KOPT-K1 (cell line): Measurements from ENCODE around the gene VTI1A.

Experiments used
- H3K27ac ChIP-seq: fragments of 200-600 bp; sonication (generic); 2 replicates; pipeline ENCODE4 v1.5.1; 2016; ENCODE audit warnings: antibody characterized with exemption, mild to moderate bottlenecking, low read depth, low read length; ENCODE audit not compliant: poor library complexity, severe bottlenecking
- H3K36me3 ChIP-seq: fragments of 200-600 bp; sonication (generic); 2 replicates; pipeline ENCODE4 v1.5.1; 2017; ENCODE audit warnings: antibody characterized with exemption, mild to moderate bottlenecking, low read length, moderate library complexity; ENCODE audit not compliant: insufficient read depth
- H3K9me3 ChIP-seq: fragments of 200-600 bp; sonication (generic); 2 replicates; pipeline ENCODE4 v1.5.1; 2017; ENCODE audit warnings: antibody characterized with exemption, low read length, mild to moderate bottlenecking; ENCODE audit not compliant: insufficient read depth, poor library complexity, severe bottlenecking

The VTI1A gene

DNA sequence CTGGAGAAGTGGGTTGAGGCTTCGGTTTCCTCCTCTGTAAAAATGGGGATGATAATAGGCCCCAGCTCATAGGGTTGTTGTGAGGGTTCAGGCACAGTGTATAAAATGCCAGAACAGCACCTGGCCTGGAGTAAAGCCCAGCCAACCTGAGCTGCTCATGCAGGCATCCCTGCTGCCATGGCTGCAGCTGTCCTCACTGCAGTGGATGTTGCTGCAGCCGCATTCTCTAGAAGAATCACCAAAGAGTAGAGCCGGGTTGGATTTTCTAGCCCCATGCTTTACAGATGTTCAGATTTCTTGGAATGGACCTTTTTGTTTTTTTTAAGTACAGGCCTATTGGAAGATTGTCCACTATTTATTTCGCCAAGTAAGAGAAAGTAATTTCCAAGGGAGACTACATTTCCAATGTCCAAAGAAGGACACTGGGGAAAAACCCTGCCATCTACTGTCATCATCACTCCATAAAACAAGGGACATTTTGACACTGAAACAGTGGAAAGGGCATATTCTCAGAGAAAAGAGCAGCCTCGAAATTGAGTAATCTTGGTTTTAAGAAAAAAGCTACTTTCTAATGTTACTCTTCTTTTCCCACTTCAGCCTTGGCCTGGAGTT, 355.5 kb downstream of the VTI1A start:
- no peaks in the 10 kb centered on the region for H3K36me3 ChIP-seq
- no peak overlapping the region for H3K27ac ChIP-seq
- H3K9me3 ChIP-seq = no peaks in the 10 kb centered on the region

DNA sequence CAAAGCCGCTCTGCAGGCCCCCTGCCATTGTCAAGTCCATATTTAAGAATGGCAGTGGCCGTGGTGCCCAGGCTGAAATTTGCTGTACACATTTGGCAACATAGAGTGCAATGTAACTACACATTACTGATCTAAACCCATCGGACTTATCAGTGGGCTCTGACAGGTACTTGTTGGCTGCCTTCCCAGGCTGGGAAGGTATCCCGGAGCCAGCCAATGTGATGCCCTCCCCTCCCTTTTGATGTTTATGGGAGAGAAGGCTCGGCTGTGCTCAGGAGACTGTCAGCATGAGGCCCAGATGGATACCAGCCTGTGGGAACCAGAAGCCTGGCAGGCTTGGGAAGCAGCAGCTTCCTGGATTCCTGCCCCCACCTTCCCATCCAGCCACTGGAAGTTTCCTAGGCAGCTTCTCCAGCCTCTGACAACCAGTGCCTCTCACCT, 357.0 kb downstream of the VTI1A start:
- no peak overlapping the region for H3K27ac ChIP-seq
- no peaks in the 10 kb centered on the region for H3K36me3 ChIP-seq
- no peaks in the 10 kb centered on the region for H3K9me3 ChIP-seq

DNA sequence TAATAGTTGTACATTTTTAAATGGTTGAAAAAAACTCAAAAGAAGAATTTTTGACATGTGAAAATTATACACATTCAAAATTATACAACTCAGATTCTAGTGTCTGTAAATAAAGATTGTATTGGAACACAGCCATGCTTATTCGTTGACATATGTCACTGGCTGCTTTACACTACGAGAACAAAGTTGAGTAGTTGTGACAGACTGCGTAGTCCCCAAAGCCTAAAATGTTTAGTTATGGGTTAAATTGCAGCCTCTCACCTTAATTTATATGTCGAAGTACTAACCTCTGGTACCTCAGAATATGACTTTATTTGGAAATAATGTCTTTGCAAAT, 358.2 kb downstream of the VTI1A start:
- Histone ChIP-seq H3K27ac (no peak overlapping the region), H3K36me3 (no peaks in the 10 kb centered on the region), H3K9me3 (no peaks in the 10 kb centered on the region)

DNA sequence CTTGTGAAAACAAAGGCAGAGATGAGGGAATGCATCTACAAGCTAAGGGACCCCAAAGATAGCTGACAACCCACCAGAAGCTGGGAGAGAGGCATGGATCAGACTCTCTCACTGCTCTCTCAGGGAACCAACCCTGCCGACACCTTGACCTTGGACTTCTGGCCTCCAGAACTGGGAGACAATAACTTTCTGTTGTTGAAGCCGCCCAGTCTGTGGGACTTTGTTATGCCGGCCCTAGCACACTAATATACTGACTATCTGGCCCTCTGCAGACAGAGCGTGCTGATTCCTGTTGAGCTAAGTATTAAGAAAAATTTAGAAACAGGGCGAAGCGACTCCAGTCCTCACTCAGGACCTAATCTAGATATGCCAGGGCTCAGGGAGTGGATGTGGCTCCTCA, 358.7 kb downstream of the VTI1A start:
- no peaks in the 10 kb centered on the region for H3K36me3 ChIP-seq
- no peak overlapping the region for H3K27ac ChIP-seq
- H3K9me3 ChIP-seq = no peaks in the 10 kb centered on the region

DNA sequence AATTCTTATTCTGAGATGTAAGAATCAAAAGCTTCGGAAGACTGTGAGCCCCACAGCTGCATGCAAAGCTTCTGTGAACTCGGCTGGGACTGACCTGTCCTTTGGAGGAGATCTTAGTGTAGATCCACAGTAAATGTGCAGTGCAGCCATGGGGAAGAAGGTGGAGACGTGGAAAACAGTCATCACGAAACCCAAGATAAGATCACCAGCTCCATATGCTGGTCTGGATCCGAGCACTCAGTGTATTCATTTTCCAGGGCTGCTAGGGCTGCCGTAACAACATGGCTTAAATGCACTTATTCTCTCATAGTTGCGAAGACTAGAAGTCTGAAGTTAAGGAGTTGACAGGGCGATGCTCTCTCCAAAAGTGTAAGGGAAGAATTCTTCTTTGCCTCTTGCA, 360.0 kb downstream of the VTI1A start:
- Histone ChIP-seq H3K9me3 (no peaks in the 10 kb centered on the region), H3K36me3 (no peaks in the 10 kb centered on the region), H3K27ac (no peak overlapping the region)

DNA sequence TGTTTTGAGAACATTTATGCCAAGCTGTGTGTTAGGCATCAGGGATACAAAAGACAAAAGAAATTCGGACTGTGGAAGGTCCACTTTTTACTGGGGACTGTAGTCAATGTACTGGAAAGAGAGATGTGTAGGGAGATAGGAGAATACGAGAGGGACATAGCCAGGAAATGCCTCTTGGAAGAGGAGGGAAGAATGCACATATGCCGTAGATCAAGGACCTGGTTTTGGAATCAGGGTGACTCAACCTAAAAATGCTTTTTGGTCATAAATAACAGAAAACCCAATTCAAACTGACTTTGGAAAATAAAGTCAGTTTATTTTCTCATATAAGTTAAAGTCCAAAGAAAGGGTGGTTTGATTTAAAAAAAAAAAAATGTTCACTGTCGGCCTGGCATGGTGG, 362.7 kb downstream of the VTI1A start:
- Histone ChIP-seq H3K36me3 (no peaks in the 10 kb centered on the region), H3K27ac (no peak overlapping the region), H3K9me3 (no peaks in the 10 kb centered on the region)

DNA sequence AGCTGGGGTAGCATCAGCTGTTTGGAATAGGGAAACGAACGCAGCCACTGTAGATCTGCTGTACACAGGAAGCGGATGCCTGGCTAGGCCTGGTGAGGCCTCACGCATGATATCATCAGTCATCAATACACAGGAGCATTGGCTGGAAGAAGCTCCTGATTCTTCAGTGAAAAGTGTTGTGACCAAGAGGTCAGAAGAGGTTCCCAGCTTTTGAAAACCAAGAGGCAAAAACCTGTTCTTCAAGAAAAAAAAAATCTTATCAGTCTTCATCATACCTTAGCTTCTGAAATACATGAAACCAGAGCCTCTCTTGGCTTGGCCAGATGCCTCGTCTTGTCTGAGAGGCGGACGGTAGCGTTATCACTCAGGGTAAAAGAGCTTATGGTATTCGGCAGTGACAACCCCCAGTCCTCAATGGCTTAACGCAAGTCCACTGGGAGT, 363.7 kb downstream of the VTI1A start:
- Histone ChIP-seq H3K9me3 (no peaks in the 10 kb centered on the region), H3K36me3 (peaks cover 8% of the 10 kb centered on the region; the same call in 1 of the 2 replicates), H3K27ac (no peak overlapping the region)

DNA sequence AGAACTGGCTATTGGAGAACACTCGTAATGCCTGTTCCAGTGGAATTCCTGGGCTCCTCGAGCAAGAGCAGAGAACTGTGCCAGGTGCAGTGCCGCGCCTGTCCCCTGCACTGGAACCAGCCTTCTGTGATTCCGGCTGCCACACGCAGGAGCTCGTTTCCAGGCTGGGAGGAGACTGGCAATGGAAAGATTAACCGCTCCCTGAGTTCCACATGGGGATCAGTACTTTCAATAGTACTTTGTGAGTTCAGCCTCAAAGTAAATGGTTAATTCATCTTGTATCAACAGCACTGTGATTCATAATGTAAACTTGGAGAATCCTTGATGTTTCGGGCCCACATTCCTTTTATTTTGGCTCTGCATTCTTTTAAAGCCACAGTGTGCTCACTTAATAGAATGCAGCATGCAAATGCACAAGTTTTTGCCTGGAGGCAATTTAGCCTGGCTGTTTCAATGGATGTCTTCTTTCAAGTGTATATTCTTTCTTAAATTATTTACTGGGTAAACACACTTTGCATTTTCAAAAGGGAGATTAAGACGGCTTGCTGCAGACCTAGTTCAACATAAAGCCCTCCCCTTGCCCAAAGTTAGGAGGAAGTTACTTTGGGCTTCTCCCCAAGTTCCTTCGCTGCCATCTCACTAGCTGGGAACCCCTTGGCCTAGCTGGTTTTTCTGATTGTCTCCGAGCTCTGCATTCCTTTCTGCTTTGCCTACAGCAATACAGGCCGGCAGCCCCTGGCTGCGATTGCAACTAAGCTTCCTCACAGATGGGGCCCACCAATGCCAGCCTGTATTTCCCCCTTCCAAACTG, 364.9 kb downstream of the VTI1A start:
- no peaks in the 10 kb centered on the region for H3K9me3 ChIP-seq
- peaks cover 14% of the 10 kb centered on the region; the same call in 1 of the 2 replicates for H3K36me3 ChIP-seq
- no peak overlapping the region for H3K27ac ChIP-seq

DNA sequence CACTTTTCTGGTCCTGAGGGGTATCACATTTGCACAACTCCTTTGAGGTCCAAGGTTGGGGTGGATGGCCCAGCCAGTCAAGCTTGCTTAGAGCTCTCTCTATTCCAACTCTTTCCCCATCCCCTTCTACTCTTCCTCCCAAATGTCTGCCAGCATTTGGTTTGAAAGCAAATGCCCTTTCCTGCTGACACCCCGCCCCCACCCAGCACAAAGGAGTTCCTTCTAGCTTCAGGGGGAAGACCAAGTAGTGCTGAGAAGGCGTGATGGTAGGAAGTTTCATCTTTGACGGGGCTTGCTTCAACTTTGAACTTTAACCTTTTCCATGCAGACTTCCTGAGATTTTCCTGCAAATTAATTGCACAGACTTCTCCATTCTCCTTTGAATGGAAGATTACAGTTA, 365.6 kb downstream of the VTI1A start:
- Histone ChIP-seq H3K9me3 (no peaks in the 10 kb centered on the region), H3K27ac (no peak overlapping the region)

DNA sequence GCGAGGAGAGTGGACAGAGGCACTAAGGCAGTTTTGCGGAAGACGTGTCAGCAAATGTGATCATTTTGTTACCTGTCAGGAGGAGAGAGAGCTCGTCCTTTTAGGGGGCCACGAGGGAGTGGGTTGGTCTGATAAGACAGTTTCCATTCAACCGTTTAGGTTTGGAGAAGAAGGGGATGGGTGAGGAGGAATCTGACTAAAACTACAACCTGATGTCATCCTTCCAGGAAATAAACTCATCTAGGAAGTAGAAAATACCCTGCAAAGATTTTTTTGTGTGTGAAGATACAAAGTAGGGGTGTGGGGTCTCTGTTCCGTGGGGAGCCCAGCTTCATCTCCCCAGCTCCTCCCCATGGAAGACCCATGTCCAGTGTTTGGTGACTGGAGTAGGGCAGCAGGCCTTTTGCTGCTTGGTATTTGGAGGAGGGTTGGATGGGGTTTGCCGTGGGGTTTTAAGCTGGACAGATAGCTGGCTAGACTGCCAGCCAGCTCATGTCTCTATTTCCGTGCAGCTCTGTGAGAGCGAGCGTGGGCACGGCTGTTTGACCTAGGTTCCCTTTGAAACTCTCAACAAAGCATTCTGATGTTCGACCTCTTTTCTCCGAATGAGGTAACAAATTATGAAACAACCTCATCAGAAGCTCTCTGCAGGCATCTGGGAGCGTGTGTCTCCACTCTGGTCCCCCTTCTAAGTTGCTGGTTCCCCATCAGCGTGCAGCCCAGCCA, 367.0 kb downstream of the VTI1A start:
- Histone ChIP-seq H3K36me3 (peaks cover 16% of the 10 kb centered on the region; the same call in 1 of the 2 replicates), H3K9me3 (no peaks in the 10 kb centered on the region), H3K27ac (no peak overlapping the region)

More for the DNA sequence above, 365.6 kb downstream of the VTI1A start:
- peaks cover 16% of the 10 kb centered on the region; the same call in 1 of the 2 replicates for H3K36me3 ChIP-seq

DNA sequence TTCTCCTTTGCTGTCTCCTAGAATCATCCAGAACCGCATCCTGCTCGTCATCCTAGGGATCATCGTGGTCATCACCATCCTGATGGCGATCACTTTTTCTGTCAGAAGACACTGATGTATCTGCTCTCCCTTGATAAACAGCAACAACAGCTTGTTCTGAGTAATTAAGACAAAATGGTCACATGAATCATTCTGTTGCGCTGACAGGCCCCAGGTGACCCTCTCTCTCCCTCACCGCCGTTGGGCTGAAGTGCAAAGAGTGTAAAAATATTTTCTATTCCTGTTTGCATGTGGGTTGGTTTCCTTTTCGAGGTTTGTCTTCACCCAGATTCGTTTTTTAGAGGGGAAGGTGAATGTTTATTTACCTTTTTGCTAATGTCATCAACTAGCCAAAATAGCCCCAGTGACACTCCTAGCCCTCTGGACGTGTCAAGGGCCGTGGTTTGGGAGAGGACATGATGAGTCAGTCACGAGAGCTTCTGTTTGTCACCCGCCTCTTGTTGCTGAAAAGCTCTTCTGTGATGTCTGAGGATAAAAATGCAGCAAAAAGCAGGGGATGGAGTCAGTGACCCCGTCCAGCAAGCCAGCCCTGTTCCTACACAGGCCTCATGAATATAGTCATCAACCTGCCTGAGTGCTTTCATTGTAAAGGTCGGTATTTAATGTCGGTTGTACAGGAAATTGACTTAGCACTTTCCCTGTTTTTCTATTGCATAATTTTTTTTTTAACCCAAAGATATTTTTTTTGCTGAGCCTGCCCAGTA, 368.4 kb downstream of the VTI1A start:
- peaks cover 16% of the 10 kb centered on the region; the same call in 1 of the 2 replicates for H3K36me3 ChIP-seq
- H3K9me3 ChIP-seq = no peaks in the 10 kb centered on the region
- H3K27ac ChIP-seq = no peak overlapping the region

DNA sequence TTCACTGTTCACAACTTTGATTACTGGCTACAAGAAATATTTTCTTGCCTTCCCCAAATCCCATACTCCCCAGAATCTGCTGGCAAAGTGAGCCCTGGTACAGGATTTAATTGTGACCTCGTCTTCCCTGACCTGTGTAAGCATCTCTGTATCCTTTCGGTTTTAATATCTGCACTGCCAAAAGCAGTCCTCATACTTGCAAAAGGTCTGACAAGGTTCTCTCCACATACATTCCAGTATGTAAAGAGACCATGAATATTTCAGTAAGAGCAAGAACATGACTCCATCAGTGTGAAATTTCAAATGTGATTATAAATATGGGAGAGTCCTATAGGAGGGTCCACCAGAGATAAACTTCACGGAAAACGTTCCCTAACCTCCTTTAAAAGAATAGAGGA, 369.0 kb downstream of the VTI1A start:
- no peak overlapping the region for H3K27ac ChIP-seq

DNA sequence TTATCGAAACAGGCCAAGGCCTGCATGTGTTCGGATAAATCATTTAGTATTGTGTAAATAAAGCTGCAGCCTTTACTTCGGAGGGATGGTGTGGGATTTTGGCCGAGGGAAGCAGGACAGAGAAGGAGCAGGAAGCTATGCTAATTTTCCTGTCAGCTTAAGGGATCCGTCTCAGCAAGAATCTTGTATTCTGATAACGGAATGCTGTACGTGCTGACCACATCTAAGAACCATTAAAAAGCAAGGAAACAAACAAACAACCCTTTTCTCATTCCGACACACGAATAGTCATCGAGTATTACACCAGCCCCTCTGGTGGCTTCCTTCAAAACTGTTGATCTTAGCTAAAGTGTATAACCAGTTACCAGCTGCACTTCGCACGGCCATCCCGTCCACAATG, 369.9 kb downstream of the VTI1A start:
- H3K27ac ChIP-seq = no peak overlapping the region
- H3K9me3 ChIP-seq = no peaks in the 10 kb centered on the region
- peaks cover 16% of the 10 kb centered on the region; the same call in 1 of the 2 replicates for H3K36me3 ChIP-seq

More for the DNA sequence above, 369.0 kb downstream of the VTI1A start:
- Histone ChIP-seq H3K36me3 (peaks cover 16% of the 10 kb centered on the region; the same call in 1 of the 2 replicates), H3K9me3 (no peaks in the 10 kb centered on the region)

DNA sequence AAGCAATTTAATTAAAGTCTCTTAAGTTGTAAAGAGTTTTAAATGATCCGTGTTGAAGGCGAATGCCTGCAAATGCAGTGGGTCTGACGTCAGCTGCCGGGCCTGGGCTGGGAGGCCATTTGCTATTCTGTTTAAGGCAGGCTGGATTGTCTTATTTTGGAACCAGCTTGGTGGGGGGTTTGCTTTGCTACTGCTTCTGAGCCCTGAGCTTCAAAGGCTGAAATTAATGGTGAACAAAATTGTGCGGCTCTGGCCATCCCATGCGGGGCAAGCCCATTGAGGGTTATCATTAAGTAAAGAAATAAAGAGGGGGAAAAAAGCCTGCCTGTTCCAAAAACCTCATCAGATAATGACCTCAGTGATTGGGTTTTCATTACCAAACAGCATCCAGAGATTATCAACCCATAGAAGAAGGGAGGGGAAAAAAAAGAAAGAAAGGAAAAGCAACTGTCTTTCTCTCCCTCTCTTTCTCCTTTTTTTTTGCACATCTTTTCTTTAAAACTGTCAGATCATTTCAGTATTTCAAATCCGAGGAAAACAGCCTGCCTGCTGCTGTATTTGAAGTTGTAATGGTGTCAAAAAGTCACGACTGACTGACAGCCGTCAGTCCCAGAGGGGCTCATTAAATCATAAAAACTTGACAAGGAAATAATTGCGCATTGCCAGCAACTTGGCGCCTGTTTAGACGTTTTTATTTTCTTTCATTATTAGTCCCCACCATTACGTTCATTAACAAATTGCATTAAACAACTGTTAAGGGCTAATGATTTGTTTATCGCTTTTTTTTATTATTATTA, 371.2 kb downstream of the VTI1A start:
- no peak overlapping the region for H3K27ac ChIP-seq
- H3K9me3 ChIP-seq = no peaks in the 10 kb centered on the region
- peaks cover 16% of the 10 kb centered on the region; the same call in 1 of the 2 replicates for H3K36me3 ChIP-seq
